IPS-18c (cell line): ENCODE data around the gene MPZL3.

Experiments
- H3K4me3 ChIP-seq: 2 replicates; pipeline ENCODE4 v1.7.0; 2013; ENCODE audit warnings: low read depth, mild to moderate bottlenecking, low read length, moderate library complexity; ENCODE audit not compliant: insufficient read depth
- H3K9me3 ChIP-seq: one replicate; pipeline ENCODE4 v1.6.1; 2013; ENCODE audit warnings: mild to moderate bottlenecking, low read length, moderate library complexity; ENCODE audit not compliant: control insufficient read depth, insufficient read depth

MPZL3 gene

DNA sequence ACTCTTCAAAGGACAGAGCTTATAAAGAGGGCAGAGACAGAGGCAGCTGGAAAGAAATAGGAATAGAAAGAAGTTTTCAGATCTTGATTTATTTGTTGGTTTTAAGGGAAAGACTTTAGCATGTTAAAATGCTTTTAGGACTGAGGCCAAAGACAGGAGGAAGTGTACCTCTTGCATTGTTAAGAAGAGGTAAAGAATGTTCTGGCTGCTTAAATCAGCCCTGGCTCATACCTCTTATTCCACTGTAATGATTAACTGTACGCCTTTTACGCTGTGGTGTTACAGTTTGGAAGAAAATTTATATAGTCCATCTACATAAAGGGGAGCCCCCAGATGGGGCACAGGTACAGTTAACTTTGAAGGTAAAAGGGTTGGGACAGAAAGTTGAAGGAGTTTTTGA is 22.0 kb upstream of the MPZL3 start:
- Histone ChIP-seq H3K9me3 (no peaks in the 10 kb centered on the region), H3K4me3 (no peak overlapping the region)

DNA sequence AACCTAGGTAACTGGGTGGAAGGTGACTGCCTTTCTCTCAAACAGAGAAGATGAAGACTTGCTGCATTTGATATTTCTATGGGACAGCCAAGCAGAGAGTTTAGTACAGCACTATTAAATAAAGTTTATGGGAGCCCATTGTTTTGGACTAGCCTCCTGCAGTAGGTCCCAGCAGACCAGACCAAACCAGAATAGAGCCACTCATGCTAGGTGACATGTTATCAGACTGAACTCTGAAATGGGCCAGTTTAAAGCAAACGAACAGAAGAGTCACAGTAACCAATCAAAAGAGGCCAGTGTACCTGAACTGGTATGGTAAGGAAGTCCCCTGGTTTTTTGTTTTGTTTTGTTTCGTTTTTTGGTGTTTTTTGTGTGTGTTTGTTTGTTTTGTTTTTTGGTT is 19.8 kb upstream of the MPZL3 start:
- H3K9me3 ChIP-seq, result no peaks in the 10 kb centered on the region
- H3K4me3 ChIP-seq, result no peak overlapping the region

DNA sequence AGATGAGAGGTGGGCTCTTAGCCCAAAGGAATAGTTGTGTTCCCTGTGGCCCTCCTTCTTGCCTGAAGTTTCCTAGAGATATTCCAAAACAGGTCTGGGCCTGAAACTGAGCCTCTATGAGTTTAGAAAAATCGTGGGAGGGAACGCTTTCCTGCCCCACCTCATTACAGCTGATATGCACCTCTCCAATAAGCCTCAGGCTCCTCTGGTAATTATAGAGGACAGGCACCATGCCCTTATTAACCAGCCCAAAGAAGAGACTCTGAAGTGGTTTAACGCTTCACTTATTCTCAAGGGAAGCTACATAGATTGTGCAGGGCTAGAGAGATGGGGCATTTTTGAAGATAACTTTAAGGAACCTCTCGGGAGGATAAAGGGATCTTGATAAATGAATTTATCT is 15.3 kb upstream of the MPZL3 start:
- Histone ChIP-seq H3K9me3 (no peaks in the 10 kb centered on the region), H3K4me3 (no peak overlapping the region)

DNA sequence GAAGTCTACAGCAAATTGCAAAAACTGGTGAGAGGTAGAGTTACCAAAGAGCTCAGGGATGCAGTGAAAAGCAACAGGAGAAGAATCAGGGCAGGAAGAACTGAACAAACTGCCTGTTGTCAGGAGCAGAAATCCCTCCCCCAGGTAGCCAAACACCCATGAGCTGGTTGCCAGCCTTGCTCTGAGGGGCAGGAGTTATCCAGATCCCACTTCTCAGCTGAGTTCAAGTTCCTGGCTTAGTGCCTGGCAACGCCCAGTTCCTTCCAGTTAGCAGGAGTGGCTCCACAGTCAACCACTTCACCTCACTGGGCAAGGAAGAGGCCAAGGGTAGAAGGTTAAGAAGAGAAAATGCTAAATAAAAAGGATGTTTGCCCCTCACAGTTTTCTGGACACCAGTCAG is 13.8 kb upstream of the MPZL3 start:
- no peak overlapping the region for H3K4me3 ChIP-seq

DNA sequence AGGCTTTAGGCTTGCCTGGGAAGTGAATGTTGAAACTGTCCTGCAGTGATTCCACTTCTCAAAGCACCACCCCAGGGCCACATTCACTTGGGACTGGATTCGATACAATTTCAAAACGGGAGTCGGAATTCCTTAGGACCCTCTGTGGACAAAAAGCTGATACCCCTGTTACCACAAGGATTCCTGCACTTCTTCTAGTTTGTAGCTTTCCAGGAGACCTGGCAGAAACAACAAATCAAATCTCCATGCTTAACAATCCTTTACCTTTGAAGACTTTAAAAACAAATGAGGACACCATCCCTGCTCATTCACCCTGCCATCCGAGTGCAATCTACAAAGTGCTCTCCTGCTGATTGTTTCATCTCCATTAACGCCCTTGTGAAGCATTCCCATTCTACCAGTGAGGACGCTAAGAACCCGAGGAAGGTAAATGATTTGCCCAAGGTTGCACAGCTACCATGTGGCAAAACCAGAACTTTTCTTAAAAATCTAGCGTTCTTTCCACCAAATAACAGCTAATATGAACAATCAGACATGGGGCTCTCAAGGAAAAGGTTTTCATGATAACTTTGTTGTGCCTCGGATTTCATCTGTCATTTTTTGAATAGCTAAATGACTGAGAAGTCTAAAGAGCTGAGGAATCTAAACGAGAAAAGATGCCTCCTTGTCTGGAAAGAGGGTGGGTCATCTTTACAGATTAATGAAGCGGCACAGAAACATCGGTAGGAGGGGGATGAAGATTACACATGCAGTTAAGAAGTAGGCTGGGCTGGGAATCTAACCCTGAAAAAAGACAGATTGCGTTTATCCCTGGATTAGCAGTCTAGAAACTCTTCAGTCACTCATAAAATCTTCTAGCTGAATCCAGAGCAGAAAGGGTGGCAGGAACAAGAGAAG is 12.7 kb upstream of the MPZL3 start:
- Histone ChIP-seq H3K9me3 (no peaks in the 10 kb centered on the region), H3K4me3 (peak overlapping the region; percentile 42; the same call in 1 of the 2 replicates)

More for the DNA sequence above, 13.8 kb upstream of the MPZL3 start:
- no peaks in the 10 kb centered on the region for H3K9me3 ChIP-seq

DNA sequence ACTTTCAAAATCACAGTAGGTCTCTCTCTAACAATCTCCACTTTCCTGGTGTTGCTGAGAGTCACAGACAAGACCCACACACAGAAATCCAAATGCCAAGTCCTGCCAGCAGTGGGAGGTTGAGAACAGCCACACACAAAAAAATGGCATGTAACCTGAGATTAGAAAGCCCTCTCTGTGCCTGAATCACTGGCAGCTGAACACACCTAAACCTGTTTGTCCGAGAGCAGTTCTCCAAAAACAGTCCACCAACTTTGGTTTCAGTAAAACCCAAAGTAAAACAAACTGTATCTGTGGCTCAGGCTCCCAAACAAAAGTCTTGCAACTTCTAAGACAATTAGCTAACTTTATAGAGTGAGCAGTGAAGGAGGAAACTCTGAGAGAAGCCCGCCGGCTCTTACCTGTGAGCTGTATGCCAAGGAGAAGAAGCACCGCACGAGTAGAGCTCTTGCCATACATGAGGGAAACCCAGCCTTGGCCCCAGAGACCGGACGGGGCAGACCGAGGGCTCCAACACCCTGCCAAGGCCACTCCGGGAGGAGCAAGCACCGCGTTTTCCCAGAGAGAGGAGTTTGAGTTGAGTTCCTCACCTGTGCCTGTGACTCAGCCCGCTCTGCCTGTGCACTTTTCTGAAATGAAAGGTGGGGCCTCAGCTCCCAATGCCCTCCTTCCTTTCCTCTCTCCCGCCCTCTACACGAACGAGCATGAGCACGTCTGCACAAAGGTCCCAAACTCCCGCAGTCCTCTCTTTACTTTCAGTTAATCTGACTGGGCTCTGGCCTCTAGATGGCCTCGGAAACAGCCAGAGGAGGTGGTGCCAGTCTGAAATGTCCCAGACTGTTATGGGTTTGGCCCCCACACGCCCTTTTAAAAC is 11.8 kb upstream of the MPZL3 start, which contains the start of gene MPZL2:
MPZL2 (minus strand) TSS at position 603 of the 874 bp plus-strand sequence; CDS start at position 459, 144 bp downstream.
- Histone ChIP-seq H3K9me3 (no peaks in the 10 kb centered on the region), H3K4me3 (peak within 1 kb of the TSS; percentile 42; the same call in 1 of the 2 replicates)

DNA sequence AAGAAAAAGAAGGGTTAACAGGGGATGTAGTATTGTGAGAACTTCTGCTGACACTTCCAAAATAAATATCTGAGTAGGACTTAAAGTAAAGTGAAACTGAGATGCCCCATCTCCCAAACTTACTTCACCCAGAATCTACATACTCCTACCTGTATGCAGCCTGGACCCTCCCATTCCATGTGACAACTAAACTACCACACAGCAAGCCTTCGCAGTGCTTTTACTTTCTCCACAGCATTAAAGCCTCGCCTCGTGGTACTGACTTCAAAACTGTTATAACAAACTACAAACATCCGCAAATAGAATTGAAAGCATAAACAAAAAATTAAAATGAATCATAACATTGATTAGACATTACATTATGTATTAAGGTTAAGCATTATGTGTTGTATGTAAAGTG is 10.9 kb upstream of the MPZL3 start:
- H3K9me3 ChIP-seq, result no peaks in the 10 kb centered on the region
- H3K4me3 ChIP-seq, result no peak overlapping the region

DNA sequence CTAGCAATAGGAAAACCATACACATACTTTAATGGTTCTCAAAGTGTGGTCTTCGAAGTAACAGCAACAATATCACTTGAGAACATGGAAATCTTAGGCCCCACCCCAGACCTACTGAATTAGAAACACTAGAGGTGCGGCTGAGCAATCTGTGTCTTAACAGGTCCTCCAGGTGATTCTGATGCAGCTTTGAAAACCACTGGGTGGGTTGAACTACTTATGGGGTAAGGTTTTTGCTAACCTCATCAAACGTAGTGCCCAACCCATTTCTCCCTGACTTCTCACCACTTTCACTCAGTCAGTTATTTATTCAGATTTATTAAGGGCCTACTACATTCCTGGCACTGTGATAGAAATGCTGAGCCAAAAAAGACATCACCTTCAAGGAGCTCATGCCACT is 8.2 kb upstream of the MPZL3 start:
- Histone ChIP-seq H3K4me3 (no peak overlapping the region), H3K9me3 (no peaks in the 10 kb centered on the region)

DNA sequence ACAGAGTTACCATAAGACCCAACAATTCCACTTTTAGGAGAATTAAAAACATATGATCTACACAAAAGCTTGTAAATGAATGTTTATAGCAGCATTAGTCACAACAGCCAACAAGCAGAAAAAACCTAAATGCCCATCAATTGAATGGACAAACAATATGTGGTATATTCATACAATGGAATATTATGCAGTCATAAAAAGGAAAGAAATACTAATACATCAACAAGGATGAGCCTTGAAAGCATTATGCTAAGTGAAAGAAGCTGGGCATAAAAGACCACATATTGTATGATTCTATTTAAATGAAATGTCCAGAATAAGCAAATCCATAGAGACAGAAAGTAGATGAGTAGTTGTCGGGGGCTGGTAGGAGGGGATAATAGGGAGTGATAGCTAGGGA is 7.0 kb upstream of the MPZL3 start:
- Histone ChIP-seq H3K4me3 (no peak overlapping the region), H3K9me3 (no peaks in the 10 kb centered on the region)

DNA sequence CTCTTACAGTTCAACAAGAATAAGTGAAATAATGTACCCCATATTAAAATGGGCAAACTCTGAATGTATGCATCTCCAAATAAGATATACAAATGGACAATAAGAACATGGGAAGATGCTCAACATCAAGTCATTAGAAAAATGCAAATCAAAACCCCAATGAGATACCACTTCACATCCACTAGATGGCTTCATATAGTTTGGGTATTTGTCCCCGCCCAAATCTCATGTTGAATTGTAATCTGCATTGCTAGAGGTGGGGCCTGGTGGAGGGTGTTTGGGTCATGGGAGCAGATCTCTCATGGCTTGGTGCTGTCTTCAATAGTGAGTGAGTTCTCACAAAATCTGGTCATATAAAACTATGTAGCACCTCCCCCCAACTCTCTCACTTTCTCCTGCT is 6.2 kb upstream of the MPZL3 start:
- H3K9me3 ChIP-seq, result no peaks in the 10 kb centered on the region
- H3K4me3 ChIP-seq, result no peak overlapping the region

DNA sequence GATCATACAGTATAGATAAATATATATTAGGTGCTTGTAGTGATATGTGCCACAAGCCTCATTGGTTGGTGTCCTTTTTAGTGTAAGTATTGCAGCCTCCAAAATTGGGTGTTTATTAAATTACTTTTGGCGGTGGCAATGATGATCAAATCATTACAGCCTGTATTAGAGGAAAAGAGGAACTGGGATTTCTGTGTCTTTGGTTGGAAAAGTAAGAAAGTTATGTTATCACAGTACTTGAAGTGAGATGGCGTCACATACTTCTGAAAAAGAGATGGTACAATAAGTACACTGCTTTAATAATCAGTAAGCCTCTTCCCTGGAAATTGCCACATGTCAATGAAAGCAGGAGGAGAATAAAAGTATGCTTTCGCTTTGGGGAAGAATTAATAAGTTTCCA is 523 bp upstream of the MPZL3 start:
- no peaks in the 10 kb centered on the region for H3K9me3 ChIP-seq

DNA sequence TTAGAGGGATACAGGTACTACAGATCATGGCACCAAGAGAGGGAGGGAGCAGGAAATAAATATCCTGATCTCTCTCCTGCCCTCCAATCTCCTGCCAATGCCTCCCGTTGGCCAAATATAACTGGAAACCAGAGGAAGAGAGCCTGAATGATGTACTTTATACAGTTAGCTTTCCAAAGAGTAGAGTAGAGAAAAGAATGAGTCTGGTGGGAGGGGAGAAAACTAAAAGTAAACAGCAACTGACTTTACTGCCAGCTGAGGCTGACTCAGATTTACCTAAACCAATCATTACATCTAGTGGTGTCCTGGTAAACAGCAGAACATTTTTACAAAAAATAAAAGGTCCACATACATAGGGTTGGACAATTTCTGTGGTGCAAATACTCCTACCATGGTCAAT is 5.1 kb downstream of the MPZL3 start:
- H3K9me3 ChIP-seq, result no peaks in the 10 kb centered on the region
- H3K4me3 ChIP-seq, result no peak overlapping the region

More for the DNA sequence above, 523 bp upstream of the MPZL3 start:
- peak overlapping the region; percentile 64 for H3K4me3 ChIP-seq

DNA sequence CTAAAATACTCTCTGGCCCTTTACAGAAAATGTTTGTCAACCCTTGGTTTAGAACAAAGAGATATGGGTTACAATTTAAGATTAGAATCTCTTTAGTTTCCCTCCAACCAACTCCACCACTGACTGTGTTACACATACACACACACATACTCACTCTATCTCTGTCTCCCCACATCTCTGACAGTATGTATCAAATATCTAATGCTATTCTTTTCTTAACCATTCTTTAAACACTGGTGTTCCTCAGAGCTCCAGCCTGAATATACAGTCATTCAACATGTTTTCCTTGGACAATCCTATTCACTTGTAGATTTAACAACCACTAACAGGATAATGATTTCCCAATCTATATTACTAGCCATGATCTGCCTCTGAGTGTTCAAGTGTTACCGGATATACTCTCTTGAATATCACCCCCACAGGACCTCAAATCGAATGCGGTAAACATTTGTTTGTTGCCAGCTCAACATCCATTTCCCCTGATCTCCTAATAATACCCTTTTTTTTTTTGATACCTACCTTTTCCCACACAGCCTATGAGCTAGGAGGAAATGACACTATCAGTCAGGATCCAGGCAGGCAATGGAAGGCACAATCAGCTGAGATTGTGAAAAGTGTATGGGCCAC is 6.1 kb downstream of the MPZL3 start:
- no peaks in the 10 kb centered on the region for H3K9me3 ChIP-seq
- no peak overlapping the region for H3K4me3 ChIP-seq

DNA sequence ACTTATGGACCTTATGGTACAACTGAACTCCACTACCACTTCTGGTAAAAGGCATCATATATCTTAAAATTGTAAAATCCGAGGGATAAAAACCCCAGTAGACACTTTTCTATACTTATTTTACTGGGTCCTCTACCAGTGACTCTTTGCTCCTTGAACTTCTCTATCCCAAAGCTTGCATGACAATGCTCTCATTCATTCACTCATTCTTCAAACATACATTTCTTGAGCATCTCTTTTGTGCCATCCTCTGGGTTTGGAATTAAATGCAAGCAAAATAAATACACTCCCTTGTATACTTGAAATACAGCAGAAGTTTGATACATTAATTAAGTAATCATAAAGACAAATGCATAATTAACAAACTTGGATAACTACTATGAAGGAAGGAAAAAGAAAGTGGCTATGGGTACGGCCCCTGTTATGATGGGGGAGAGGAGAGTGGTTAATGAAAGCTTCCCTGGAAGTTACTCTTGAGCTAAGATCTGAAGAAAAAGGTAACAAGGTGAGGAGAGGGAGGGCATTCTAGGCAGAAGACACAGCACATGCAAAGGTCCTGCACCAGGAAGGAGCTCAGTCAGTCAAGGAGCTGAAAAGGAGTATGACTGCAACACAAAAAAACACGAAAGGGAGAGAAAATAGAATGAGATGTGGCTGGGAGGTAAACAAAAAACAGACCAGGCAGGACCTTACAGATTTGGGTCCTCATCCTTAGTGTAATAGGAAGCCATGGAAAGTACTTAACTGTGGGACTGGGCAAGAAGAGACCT is 8.0 kb downstream of the MPZL3 start:
- Histone ChIP-seq H3K4me3 (no peak overlapping the region), H3K9me3 (no peaks in the 10 kb centered on the region)

DNA sequence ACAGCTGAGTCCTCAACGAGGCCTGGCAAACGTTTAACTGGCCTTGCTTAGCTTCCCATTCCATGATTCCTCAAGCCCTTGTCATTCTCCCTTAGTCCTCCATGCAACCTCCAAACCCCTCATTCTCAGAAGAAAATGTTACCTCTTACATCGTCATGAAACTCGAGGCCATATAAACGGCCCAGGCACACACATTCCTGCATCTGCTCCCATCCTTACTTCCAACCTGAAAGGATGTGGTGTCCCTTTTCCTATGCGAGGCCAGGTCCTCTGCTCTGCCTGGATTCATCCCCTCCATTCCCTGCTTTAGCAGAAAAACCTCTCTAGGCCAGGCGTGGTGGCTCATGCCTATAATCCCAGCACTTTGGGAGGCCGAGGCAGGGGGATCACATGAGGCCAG is 9.0 kb downstream of the MPZL3 start:
- Histone ChIP-seq H3K4me3 (no peak overlapping the region), H3K9me3 (no peaks in the 10 kb centered on the region)

DNA sequence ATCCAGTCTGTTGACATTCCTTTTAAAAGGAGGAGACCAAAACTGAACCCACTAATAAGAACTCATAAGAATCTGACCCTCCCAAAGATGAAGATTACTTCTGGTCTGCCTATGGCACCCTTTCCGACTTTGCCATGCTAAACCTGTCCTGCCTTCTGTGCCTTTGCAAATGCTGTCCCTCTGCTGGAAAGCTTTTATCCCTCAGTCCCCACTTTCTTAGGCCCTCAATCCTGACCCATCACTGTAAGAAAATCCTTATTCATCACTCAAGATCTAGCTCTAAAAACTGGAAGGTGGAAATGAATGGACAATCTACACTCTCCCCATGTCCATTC is 10.4 kb downstream of the MPZL3 start:
- Histone ChIP-seq H3K4me3 (no peak overlapping the region), H3K9me3 (no peaks in the 10 kb centered on the region)
